ENCODE data around the gene TAOK3. TPM values are rescaled to one million over a fixed set of nuclear protein-coding genes. Genes with fewer than 3 reads are reported as not detected.

The TAOK3 gene
- total and polyA plus RNA-seq, 9 of the 15 experiments (the other 6 are each of a cell fraction or from before 2014, with no cell fraction given): 24.3 to 83.5 (median 47.1) TPM

DNA sequence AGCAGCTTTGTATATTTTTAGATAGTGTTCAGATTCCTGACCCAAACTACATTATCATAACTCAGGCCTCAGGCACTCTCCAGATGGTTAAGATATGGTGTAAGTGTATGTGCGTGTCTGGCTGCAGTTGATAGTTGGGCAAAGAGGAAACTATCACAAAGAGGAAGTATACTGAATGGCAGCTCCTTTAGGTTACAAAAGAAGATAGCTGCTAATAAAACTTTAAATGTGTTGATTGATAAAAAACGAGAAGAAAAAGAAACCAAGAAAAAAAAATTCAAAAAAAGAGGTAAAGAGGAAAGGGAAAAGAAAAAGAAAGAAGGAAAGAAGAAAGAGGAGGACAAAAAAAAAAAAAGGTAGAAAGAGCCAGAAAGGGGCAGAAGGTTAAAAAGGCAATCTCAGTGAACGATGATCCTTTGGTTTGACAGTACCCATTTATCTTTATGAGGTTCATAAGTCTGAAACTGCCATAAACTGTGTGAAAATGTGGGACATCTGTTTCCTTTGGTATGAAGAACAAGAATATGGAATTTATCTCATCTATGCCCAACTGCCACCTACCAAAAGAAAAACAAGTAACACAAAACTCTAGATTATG is 42.2 kb downstream of the TAOK3 start (continued):
- no peak for TF ChIP-seq SAP30 (IDR thresholded peaks at IDR 0.05; ENCODE audit: borderline replicate concordance, insufficient read depth, low read depth, low read length, poor library complexity, severe bottlenecking)
- TF ChIP-seq SIRT6 (IDR thresholded peaks at IDR 0.05; ENCODE audit: low read depth, low read length): no peak
- TF ChIP-seq, protein P1, sequence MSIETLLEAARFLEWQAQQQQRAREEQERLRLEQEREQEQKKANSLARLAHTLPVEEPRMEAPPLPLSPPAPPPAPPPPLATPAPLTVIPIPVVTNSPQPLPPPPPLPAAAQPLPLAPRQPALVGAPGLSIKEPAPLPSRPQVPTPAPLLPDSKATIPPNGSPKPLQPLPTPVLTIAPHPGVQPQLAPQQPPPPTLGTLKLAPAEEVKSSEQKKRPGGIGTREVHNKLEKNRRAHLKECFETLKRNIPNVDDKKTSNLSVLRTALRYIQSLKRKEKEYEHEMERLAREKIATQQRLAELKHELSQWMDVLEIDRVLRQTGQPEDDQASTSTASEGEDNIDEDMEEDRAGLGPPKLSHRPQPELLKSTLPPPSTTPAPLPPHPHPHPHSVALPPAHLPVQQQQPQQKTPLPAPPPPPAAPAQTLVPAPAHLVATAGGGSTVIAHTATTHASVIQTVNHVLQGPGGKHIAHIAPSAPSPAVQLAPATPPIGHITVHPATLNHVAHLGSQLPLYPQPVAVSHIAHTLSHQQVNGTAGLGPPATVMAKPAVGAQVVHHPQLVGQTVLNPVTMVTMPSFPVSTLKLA (conservative IDR thresholded peaks at IDR 0.05): 0 out of 4 replicates have a peak, but pooled peaks of 1 of the 2 experiments have one; percentile 22
- no peak for TF ChIP-seq EZH2 (IDR thresholded peaks at IDR 0.05; ENCODE audit: borderline replicate concordance, low read depth, low read length)
- TF ChIP-seq, protein P2, sequence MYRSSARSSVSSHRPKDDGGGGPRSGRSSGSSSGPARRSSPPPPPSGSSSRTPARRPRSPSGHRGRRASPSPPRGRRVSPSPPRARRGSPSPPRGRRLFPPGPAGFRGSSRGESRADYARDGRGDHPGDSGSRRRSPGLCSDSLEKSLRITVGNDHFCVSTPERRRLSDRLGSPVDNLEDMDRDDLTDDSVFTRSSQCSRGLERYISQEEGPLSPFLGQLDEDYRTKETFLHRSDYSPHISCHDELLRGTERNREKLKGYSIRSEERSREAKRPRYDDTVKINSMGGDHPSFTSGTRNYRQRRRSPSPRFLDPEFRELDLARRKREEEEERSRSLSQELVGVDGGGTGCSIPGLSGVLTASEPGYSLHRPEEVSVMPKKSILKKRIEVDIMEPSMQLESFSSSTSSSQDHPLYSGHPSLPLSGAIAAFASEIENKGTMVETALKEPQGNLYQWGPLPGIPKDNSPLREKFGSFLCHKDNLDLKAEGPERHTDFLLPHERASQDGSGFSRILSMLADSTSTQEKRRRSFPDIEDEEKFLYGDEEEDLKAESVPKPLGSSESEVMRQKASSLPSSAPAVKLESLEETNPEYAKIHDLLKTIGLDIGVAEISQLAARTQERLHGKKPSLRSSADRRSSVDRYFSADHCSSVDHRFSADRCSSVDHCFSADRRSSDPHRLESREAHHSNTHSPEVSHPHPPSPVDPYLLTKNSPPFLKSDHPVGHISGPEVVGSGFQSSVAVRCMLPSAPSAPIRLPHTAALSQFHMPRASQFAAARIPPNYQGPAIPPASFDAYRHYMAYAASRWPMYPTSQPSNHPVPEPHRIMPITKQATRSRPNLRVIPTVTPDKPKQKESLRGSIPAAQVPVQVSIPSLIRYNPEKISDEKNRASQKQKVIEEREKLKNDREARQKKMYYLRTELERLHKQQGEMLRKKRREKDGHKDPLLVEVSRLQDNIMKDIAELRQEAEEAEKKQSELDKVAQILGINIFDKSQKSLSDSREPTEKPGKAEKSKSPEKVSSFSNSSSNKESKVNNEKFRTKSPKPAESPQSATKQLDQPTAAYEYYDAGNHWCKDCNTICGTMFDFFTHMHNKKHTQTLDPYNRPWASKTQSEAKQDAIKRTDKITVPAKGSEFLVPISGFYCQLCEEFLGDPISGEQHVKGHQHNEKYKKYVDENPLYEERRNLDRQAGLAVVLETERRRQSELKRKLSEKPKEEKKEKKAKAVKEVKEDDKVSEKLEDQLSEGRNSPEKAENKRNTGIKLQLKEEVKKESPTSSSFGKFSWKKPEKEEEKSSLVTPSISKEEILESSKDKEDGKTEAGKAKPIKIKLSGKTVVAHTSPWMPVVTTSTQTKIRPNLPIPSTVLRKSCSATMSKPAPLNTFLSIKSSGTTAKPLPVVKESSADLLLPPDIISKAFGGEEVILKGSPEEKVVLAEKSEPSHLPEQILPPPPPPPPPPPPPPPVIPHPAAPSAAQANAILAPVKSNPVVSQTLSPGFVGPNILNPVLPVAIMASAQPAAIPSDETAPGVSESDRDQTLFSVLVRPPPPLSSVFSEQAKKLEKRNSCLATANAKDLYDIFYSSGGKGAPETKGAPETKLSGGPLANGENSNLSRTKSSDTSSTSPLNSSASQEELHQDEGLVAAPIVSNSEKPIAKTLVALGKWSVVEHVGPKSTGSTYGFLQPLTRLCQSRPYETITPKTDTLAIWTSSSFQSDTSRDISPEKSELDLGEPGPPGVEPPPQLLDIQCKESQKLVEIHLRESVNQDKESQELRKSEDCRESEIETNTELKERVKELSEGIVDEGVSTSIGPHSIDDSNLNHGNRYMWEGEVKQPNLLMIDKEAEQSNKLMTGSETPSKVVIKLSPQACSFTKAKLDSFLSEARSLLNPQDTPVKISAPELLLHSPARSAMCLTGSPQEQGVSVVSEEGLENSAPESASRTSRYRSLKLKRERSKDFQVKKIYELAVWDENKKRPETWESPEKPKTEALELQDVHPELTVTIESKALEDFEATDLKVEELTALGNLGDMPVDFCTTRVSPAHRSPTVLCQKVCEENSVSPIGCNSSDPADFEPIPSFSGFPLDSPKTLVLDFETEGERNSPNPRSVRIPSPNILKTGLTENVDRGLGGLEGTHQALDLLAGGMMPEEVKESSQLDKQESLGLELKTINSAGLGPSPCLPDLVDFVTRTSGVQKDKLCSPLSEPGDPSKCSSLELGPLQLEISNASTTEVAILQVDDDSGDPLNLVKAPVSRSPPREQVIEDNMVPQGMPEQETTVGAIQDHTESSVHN (IDR thresholded peaks at IDR 0.05; ENCODE audit: borderline replicate concordance in 1 of 2, low read depth in 1 of 2): 0 out of 4 replicates have a peak, but pooled peaks of 1 of the 2 experiments have one; percentile 22
- TF ChIP-seq COPS2 (conservative IDR thresholded peaks at IDR 0.05): no peak
- peak; percentile 68; the same call in 1 of the 2 replicates for TF ChIP-seq RNF2 (IDR thresholded peaks at IDR 0.05)
- TF ChIP-seq, protein P3, sequence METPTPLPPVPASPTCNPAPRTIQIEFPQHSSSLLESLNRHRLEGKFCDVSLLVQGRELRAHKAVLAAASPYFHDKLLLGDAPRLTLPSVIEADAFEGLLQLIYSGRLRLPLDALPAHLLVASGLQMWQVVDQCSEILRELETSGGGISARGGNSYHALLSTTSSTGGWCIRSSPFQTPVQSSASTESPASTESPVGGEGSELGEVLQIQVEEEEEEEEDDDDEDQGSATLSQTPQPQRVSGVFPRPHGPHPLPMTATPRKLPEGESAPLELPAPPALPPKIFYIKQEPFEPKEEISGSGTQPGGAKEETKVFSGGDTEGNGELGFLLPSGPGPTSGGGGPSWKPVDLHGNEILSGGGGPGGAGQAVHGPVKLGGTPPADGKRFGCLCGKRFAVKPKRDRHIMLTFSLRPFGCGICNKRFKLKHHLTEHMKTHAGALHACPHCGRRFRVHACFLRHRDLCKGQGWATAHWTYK (CRISPR knock-in tag; IDR thresholded peaks at IDR 0.05): no peak
- TF ChIP-seq FOXM1 (IDR thresholded peaks at IDR 0.05; ENCODE audit: low read depth): peak; percentile 90
- TF ChIP-seq FOXM1 (CRISPR knock-in tag; IDR thresholded peaks at IDR 0.05; ENCODE audit: low read depth): no peak
- TF ChIP-seq, protein P4, sequence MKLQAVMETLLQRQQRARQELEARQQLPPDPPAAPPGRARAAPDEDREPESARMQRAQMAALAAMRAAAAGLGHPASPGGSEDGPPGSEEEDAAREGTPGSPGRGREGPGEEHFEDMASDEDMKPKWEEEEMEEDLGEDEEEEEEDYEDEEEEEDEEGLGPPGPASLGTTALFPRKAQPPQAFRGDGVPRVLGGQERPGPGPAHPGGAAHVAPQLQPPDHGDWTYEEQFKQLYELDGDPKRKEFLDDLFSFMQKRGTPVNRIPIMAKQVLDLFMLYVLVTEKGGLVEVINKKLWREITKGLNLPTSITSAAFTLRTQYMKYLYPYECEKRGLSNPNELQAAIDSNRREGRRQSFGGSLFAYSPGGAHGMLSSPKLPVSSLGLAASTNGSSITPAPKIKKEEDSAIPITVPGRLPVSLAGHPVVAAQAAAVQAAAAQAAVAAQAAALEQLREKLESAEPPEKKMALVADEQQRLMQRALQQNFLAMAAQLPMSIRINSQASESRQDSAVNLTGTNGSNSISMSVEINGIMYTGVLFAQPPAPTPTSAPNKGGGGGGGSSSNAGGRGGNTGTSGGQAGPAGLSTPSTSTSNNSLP (IDR thresholded peaks at IDR 0.05; ENCODE audit: borderline replicate concordance, low read depth, low read length): peak; percentile 93
- no peak for TF ChIP-seq MCM2 (IDR thresholded peaks at IDR 0.05; ENCODE audit: low read depth)
- TF ChIP-seq KLF13 (tag; IDR thresholded peaks at IDR 0.05; ENCODE audit: borderline replicate concordance, low read depth): no peak

All from K562 (cell line).